Ishikawa (cell line): ENCODE measurements around the gene GMPPA.

Experiments
- EP300 ChIP-seq: IDR thresholded peaks from 2 replicates; pipeline ENCODE4 v1.6.1; 2012; ENCODE audit warnings: borderline replicate concordance
- RAD21 ChIP-seq: IDR thresholded peaks from 2 replicates; pipeline ENCODE4 v1.6.1; 2012; ENCODE audit warnings: low read depth
- TAF1 ChIP-seq: IDR thresholded peaks from 2 replicates; pipeline ENCODE4 v1.6.1; 2012; ENCODE audit warnings: low read depth, mild to moderate bottlenecking
- YY1 ChIP-seq: IDR thresholded peaks from 2 replicates; pipeline ENCODE4 v1.6.1; 2012; ENCODE audit warnings: low read depth
- ZBTB7A ChIP-seq: IDR thresholded peaks from 2 replicates; pipeline ENCODE4 v1.6.1; 2012; ENCODE audit warnings: low read depth
- TF ChIP-seq, protein P1 (sequence below): IDR thresholded peaks from 2 replicates; pipeline ENCODE4 v1.6.1; 2012
- TF ChIP-seq, protein P2 (sequence below): IDR thresholded peaks from 2 replicates; pipeline ENCODE4 v1.6.1; 2012; ENCODE audit warnings: low read depth, mild to moderate bottlenecking
- TF ChIP-seq, protein P3 (sequence below): IDR thresholded peaks from 2 replicates; pipeline ENCODE4 v1.6.1; 2012

DNA sequence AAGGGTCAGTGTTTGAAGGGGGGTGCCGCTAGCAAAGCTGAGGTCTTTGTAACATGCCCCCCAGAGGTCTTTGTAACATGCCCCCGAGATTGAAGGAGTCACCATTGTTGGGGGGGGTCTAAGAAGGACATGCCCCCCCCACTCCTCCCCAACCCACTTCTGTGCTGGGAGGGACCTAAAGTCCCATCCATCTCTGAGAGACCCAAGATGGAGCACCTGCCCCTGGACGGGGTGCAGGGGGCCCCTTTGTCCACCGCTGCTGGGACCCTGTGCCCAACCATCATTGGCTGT, 9.7 kb downstream of the GMPPA start:
- TF ChIP-seq, protein P1, sequence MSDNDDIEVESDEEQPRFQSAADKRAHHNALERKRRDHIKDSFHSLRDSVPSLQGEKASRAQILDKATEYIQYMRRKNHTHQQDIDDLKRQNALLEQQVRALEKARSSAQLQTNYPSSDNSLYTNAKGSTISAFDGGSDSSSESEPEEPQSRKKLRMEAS: no peak
- TF ChIP-seq ZBTB7A: no peak
- TF ChIP-seq, protein P2, sequence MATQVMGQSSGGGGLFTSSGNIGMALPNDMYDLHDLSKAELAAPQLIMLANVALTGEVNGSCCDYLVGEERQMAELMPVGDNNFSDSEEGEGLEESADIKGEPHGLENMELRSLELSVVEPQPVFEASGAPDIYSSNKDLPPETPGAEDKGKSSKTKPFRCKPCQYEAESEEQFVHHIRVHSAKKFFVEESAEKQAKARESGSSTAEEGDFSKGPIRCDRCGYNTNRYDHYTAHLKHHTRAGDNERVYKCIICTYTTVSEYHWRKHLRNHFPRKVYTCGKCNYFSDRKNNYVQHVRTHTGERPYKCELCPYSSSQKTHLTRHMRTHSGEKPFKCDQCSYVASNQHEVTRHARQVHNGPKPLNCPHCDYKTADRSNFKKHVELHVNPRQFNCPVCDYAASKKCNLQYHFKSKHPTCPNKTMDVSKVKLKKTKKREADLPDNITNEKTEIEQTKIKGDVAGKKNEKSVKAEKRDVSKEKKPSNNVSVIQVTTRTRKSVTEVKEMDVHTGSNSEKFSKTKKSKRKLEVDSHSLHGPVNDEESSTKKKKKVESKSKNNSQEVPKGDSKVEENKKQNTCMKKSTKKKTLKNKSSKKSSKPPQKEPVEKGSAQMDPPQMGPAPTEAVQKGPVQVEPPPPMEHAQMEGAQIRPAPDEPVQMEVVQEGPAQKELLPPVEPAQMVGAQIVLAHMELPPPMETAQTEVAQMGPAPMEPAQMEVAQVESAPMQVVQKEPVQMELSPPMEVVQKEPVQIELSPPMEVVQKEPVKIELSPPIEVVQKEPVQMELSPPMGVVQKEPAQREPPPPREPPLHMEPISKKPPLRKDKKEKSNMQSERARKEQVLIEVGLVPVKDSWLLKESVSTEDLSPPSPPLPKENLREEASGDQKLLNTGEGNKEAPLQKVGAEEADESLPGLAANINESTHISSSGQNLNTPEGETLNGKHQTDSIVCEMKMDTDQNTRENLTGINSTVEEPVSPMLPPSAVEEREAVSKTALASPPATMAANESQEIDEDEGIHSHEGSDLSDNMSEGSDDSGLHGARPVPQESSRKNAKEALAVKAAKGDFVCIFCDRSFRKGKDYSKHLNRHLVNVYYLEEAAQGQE: no peak
- TF ChIP-seq EP300: no peak
- TF ChIP-seq YY1: no peak
- TF ChIP-seq TAF1: no peak
- TF ChIP-seq RAD21: no peak
- TF ChIP-seq, protein P3, sequence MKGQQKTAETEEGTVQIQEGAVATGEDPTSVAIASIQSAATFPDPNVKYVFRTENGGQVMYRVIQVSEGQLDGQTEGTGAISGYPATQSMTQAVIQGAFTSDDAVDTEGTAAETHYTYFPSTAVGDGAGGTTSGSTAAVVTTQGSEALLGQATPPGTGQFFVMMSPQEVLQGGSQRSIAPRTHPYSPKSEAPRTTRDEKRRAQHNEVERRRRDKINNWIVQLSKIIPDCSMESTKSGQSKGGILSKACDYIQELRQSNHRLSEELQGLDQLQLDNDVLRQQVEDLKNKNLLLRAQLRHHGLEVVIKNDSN: no peak
